Activated naive CD8-positive, alpha-beta T cell treated with anti-CD3 and anti-CD28 coated beads, Interleukin-2, amount 50 U/mL, for 24 hours (primary cell): ENCODE results near the gene MYL6B.
"Not testable (repeated sequence)": the region's sequence is repeated elsewhere in the genome, so short reads cannot be mapped to it uniquely, and the experiment has no call there.

Source experiments
- ATAC-seq: fragments of 150-1000 bp; cut with Tn5 transposase; one replicate; pipeline ENCODE4 v1.10.0; 2021
- DNase-seq: peaks from one replicate; pipeline ENCODE4 v3.0.0; 2021
- H3K27ac Mint-ChIP-seq: one replicate; pipeline ENCODE4 v1.8.0; 2021; ENCODE audit warnings: mild to moderate bottlenecking, mixed read lengths
- H3K27me3 Mint-ChIP-seq: one replicate; pipeline ENCODE4 v1.8.0; 2021; ENCODE audit warnings: mixed read lengths
- H3K36me3 Mint-ChIP-seq: one replicate; pipeline ENCODE4 v1.8.0; 2021; ENCODE audit warnings: low read depth, mixed read lengths
- H3K4me1 Mint-ChIP-seq: one replicate; pipeline ENCODE4 v1.8.0; 2021; ENCODE audit warnings: mixed read lengths
- H3K4me3 Mint-ChIP-seq: one replicate; pipeline ENCODE4 v1.8.0; 2021; ENCODE audit warnings: mild to moderate bottlenecking, moderate library complexity, mixed read lengths
- H3K9me3 Mint-ChIP-seq: one replicate; pipeline ENCODE4 v1.8.0; 2021; ENCODE audit warnings: mixed read lengths

MYL6B gene

GRCh38 chr12:56154246-56154771, 1.9 kb downstream of the MYL6B start:
- H3K9me3 Mint-ChIP-seq: no peaks in the 10 kb centered on the region
- no peak overlapping the region for H3K27ac Mint-ChIP-seq
- peaks cover 21% of the 10 kb centered on the region for H3K36me3 Mint-ChIP-seq
- H3K4me3 Mint-ChIP-seq: no peak overlapping the region
- peaks cover 53% of the 10 kb centered on the region for H3K4me1 Mint-ChIP-seq
- DNase-seq: no peak
- ATAC-seq: no peak
- no peaks in the 10 kb centered on the region for H3K27me3 Mint-ChIP-seq

GRCh38 chr12:56154818-56155217, 2.4 kb downstream of the MYL6B start:
- Mint-ChIP-seq H3K27ac (no peak overlapping the region), H3K4me1 (peaks cover 59% of the 10 kb centered on the region), H3K4me3 (no peak overlapping the region), H3K9me3 (no peaks in the 10 kb centered on the region), H3K36me3 (peaks cover 26% of the 10 kb centered on the region), H3K27me3 (no peaks in the 10 kb centered on the region)
- ATAC-seq: no peak
- no peak for DNase-seq

GRCh38 chr12:56155256-56155845, 3.0 kb downstream of the MYL6B start:
- Mint-ChIP-seq H3K27me3 (no peaks in the 10 kb centered on the region), H3K4me1 (peaks cover 61% of the 10 kb centered on the region), H3K27ac (no peak overlapping the region), H3K4me3 (peak overlapping the region; percentile 5), H3K9me3 (no peaks in the 10 kb centered on the region), H3K36me3 (peaks cover 31% of the 10 kb centered on the region)
- DNase-seq (no peak), ATAC-seq (no peak)

GRCh38 chr12:56156464-56157200, 4.2 kb downstream of the MYL6B start:
- H3K9me3 Mint-ChIP-seq, DNase-seq, ATAC-seq, H3K27me3 Mint-ChIP-seq: not testable (repeated sequence)
- Mint-ChIP-seq H3K4me1 (peaks cover 59% of the 10 kb centered on the region), H3K36me3 (peaks cover 41% of the 10 kb centered on the region), H3K4me3 (peak overlapping the region; percentile 96), H3K27ac (peak overlapping the region; percentile 96)

- H3K36me3 Mint-ChIP-seq: peaks cover 41% of the 10 kb centered on the region
- H3K4me3 Mint-ChIP-seq: peak overlapping the region; percentile 96
- H3K9me3 Mint-ChIP-seq: no peaks in the 10 kb centered on the region
- peaks cover 56% of the 10 kb centered on the region for H3K4me1 Mint-ChIP-seq
- ATAC-seq: peak; percentile 22
- no peaks in the 10 kb centered on the region for H3K27me3 Mint-ChIP-seq
- peak overlapping the region; percentile 96 for H3K27ac Mint-ChIP-seq
- peak; percentile 55 for DNase-seq
Observed at GRCh38 chr12:56157201-56158028, 5.0 kb downstream of the MYL6B start.

- peak within 1 kb of the TSS; percentile 96 for H3K4me3 Mint-ChIP-seq
- no peaks in the 10 kb centered on the region for H3K27me3 Mint-ChIP-seq
- ATAC-seq (peak; percentile 87), DNase-seq (peak; percentile 90)
- peak within 1 kb of the TSS; percentile 96 for H3K27ac Mint-ChIP-seq
- H3K9me3 Mint-ChIP-seq: no peaks in the 10 kb centered on the region
- H3K4me1 Mint-ChIP-seq: peaks cover 53% of the 10 kb centered on the region
- H3K36me3 Mint-ChIP-seq: peaks cover 46% of the 10 kb centered on the region
Observed at GRCh38 chr12:56158029-56158925, 5.9 kb downstream of the MYL6B start, which contains the start of gene MYL6. TSS of gene MYL6 (plus strand) at chr12:56158359. CDS start at chr12:56158402, 43 bp downstream.

GRCh38 chr12:56158926-56159461, 6.6 kb downstream of the MYL6B start:
- ATAC-seq (no peak), DNase-seq (peak; percentile 29)
- Mint-ChIP-seq H3K36me3 (peaks cover 53% of the 10 kb centered on the region), H3K4me1 (peaks cover 47% of the 10 kb centered on the region), H3K9me3 (no peaks in the 10 kb centered on the region), H3K4me3 (peak overlapping the region; percentile 96), H3K27ac (peak overlapping the region; percentile 96), H3K27me3 (no peaks in the 10 kb centered on the region)

GRCh38 chr12:56159482-56160192, 7.2 kb downstream of the MYL6B start:
- Mint-ChIP-seq H3K4me1 (peaks cover 46% of the 10 kb centered on the region), H3K36me3 (peaks cover 58% of the 10 kb centered on the region), H3K27me3 (no peaks in the 10 kb centered on the region), H3K9me3 (no peaks in the 10 kb centered on the region), H3K4me3 (peak overlapping the region; percentile 96), H3K27ac (peak overlapping the region; percentile 96)
- no peak for ATAC-seq
- no peak for DNase-seq

GRCh38 chr12:56160193-56160763, 7.9 kb downstream of the MYL6B start:
- Mint-ChIP-seq H3K9me3 (no peaks in the 10 kb centered on the region), H3K4me1 (peaks cover 44% of the 10 kb centered on the region), H3K27ac (peak overlapping the region; percentile 96), H3K36me3 (peaks cover 54% of the 10 kb centered on the region), H3K4me3 (peak overlapping the region; percentile 96), H3K27me3 (no peaks in the 10 kb centered on the region)
- ATAC-seq (peak; percentile 38), DNase-seq (peak; percentile 56)

GRCh38 chr12:56160894-56161689, 8.7 kb downstream of the MYL6B start:
- DNase-seq (no peak), ATAC-seq (no peak)
- peak overlapping the region; percentile 96 for H3K4me3 Mint-ChIP-seq
- H3K9me3 Mint-ChIP-seq: no peaks in the 10 kb centered on the region
- peak overlapping the region; percentile 96 for H3K27ac Mint-ChIP-seq
- no peaks in the 10 kb centered on the region for H3K27me3 Mint-ChIP-seq
- peaks cover 40% of the 10 kb centered on the region for H3K4me1 Mint-ChIP-seq
- H3K36me3 Mint-ChIP-seq: peaks cover 55% of the 10 kb centered on the region

- Mint-ChIP-seq H3K36me3 (peaks cover 55% of the 10 kb centered on the region), H3K4me3 (peak overlapping the region; percentile 96), H3K27ac (peak overlapping the region; percentile 96), H3K27me3 (no peaks in the 10 kb centered on the region), H3K9me3 (no peaks in the 10 kb centered on the region), H3K4me1 (peaks cover 40% of the 10 kb centered on the region)
- no peak for ATAC-seq
- DNase-seq: no peak
Observed at GRCh38 chr12:56161690-56162351, 9.4 kb downstream of the MYL6B start.
